ENCODE measurements around the gene SNRPD2.

SNRPD2 gene

GRCh38 chr19:45657520-45658167 lies 34.1 kb downstream of the SNRPD2 start:
- no peak for DNase-seq (ENCODE audit: low spot score)

- no peak for DNase-seq (ENCODE audit: low spot score)
These were observed 36.7 kb downstream of the SNRPD2 start for GRCh38 chr19:45655073-45655472.

- no peak for DNase-seq (ENCODE audit: low spot score)
These were observed 38.1 kb downstream of the SNRPD2 start for GRCh38 chr19:45653634-45654033.

GRCh38 chr19:45650722-45651121 lies 41.0 kb downstream of the SNRPD2 start:
- DNase-seq (ENCODE audit: low spot score) = no peak

GRCh38 chr19:45646345-45646698 lies 45.4 kb downstream of the SNRPD2 start:
- no peak for DNase-seq (ENCODE audit: low spot score)

GRCh38 chr19:45645631-45646344 lies 46.0 kb downstream of the SNRPD2 start:
- peak; percentile 96 for DNase-seq (ENCODE audit: low spot score)

GRCh38 chr19:45645068-45645630 lies 46.6 kb downstream of the SNRPD2 start:
- no peak for DNase-seq (ENCODE audit: low spot score)

GRCh38 chr19:45643927-45644771 lies 47.6 kb downstream of the SNRPD2 start:
- no peak for DNase-seq (ENCODE audit: low spot score)

GRCh38 chr19:45643024-45643926 lies 48.5 kb downstream of the SNRPD2 start:
- peak; percentile 88 for DNase-seq (ENCODE audit: low spot score)

GRCh38 chr19:45641274-45642105 lies 50.3 kb downstream of the SNRPD2 start:
- DNase-seq (ENCODE audit: low spot score) = peak; percentile 77

GRCh38 chr19:45640849-45641273 lies 50.9 kb downstream of the SNRPD2 start:
- no peak for DNase-seq (ENCODE audit: low spot score)

- peak; percentile 69 for DNase-seq (ENCODE audit: low spot score)
These were observed 52.6 kb downstream of the SNRPD2 start, which contains the start of gene EML2 for GRCh38 chr19:45638930-45639729. Gene EML2, minus strand, starts transcription at chr19:45639397. Its CDS starts 21 bp downstream, at chr19:45639376.

GRCh38 chr19:45637890-45638667 lies 53.7 kb downstream of the SNRPD2 start:
- peak; percentile 72 for DNase-seq (ENCODE audit: low spot score)
